ENCODE results near the gene MMD2. TPM values are rescaled to one million over a fixed set of nuclear protein-coding genes. Genes with fewer than 3 reads are reported as not detected.
A peak's percentile ranks its signal among the peaks of the same experiment; 100 is the strongest.
"Not testable (repeated sequence)": the region's sequence is repeated elsewhere in the genome, so short reads cannot be mapped to it uniquely, and the experiment has no call there.

MMD2 gene, protein sequence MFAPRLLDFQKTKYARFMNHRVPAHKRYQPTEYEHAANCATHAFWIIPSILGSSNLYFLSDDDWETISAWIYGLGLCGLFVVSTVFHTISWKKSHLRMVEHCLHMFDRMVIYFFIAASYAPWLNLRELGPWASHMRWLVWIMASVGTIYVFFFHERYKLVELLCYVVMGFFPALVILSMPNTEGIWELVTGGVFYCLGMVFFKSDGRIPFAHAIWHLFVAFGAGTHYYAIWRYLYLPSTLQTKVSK
- total RNA-seq = not detected

DNA sequence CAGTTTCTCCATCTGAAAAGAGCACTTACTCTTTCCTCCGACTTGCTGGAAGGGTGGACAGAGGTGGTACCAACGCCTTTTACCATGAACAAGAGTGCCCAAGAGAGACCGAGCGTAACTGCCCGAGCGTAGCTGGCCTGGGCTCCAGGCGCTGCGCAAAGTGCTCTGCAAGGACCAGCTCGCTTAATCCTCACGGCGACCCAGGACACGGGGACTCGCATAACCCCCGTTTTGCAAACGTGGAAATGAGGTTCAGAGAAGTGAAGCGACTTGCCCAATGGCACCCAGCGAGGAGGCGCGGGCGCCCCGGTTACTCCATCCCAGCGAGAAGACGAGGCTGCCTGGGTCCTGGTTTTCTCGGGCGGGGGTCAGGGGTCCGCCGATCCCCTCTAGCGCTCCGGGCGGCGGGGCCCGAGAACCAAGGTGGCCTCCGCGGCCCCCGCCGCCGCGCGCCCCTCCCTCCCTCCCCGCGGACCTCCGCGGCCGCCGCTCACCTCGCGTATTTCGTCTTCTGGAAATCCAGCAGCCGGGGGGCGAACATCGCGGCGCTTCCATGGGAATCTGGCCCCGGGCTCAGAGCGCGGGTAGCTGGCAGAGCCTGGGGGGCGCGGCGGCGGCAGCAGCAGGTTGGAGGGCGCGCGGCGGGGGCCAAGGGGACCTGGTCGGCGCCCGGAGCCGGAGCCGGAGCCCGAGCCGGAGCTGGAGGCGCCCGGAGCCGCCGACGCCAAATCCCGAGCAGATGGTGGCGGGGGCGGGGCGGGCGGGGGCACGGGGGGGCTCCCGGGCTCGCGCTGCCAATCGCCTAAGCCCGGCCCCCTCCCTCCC, at the start of gene MMD2:
Gene MMD2, minus strand, starts transcription at position 711 of the 825 bp plus-strand sequence. Its CDS starts 170 bp downstream, at position 541.
- H3K27me3 Mint-ChIP-seq (ENCODE audit: low read depth) = peaks cover 32% of the 10 kb centered on the region
- no peak for ATAC-seq (replicated peaks in 1 of 2)
- peaks cover 9% of the 10 kb centered on the region for H3K4me1 Mint-ChIP-seq (ENCODE audit: low read depth)

DNA sequence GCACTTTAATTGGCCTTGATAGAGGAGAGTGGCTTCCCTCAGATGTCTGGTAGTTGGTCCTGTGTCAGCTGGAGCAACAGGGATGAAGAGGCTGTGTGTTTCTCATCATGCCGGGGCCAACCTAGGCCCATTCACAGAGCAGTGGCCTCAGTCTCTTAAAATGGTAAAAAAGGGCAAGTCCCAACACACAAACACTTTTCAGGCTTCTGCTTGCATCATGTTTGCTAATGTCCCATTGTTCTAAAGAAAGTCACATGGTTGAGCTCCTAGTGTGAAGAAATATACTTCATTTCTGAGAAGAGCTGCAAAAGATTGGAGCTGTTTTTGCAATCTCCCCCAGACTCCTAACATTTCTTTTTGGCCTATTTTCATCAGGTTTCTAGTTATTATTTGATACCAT, 46.1 kb upstream of the MMD2 start:
- Mint-ChIP-seq H3K9me3 (no peaks in the 10 kb centered on the region), H3K36me3 (ENCODE audit: insufficient read depth in 2 of 2) (peaks cover 5 to 19% of the 10 kb centered on the region in 2 donors)

More for the DNA sequence above, at the start of gene MMD2:
- Mint-ChIP-seq H3K36me3 (ENCODE audit: insufficient read depth in 2 of 2) (peaks cover 2% of the 10 kb centered on the region in 2 donors), H3K9me3 (no peaks in the 10 kb centered on the region), H3K4me3 (peak within 1 kb of the TSS; percentile 69 to 81), H3K27ac (no peak within 1 kb of the TSS)
- no peak for DNase-seq

DNA sequence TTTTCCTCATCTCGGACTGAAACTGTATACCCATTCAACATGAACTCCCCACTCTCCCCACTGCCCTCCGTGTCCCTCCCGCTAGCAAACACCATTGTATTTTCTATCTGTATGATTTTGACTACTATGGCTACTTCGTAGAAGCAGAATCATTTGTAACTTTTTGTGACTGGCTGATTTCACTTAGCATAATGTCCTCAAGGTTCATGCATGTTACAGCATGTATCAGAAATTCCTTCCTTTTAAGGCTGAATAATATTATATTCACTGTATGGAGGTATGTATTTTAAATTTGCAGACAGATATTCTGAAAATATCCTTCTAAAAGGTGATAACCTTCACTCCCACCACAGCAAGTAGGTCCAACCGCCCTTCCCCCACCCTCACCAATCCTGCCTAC, 42.9 kb upstream of the MMD2 start:
- Mint-ChIP-seq H3K27me3 (ENCODE audit: low read depth) (no peaks in the 10 kb centered on the region), H3K9me3 (no peaks in the 10 kb centered on the region), H3K4me3 (no peak overlapping the region), H3K36me3 (ENCODE audit: insufficient read depth in 2 of 2) (peaks cover 2 to 7% of the 10 kb centered on the region in 2 donors), H3K27ac (no peak overlapping the region), H3K4me1 (ENCODE audit: low read depth) (peaks cover 17% of the 10 kb centered on the region)
- ATAC-seq (replicated peaks in 1 of 2) (no peak), DNase-seq (no peak)

More for the DNA sequence above, 46.1 kb upstream of the MMD2 start:
- ATAC-seq (replicated peaks in 1 of 2) = no peak
- Mint-ChIP-seq H3K27ac (no peak overlapping the region), H3K4me1 (ENCODE audit: low read depth) (no peaks in the 10 kb centered on the region), H3K4me3 (no peak overlapping the region), H3K27me3 (ENCODE audit: low read depth) (no peaks in the 10 kb centered on the region)
- no peak for DNase-seq

DNA sequence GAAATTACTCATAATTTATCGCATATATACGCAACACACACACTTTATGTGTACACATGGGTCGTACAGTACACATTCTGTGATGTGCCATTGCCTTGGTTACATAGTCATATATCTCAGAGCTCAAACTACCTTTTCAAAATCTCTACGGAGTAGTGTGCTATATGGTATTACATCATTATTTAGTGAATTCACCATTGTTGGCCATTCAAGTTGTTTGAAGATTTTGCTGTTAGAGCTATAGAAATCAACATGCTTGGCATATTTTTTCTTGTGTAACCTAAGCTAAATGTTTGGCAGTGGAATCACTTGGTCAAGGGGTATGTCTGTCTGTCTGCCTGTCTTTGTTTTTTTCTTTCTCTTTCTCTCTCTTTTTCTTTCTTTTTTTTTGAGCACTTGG, 42.0 kb upstream of the MMD2 start:
- H3K27ac Mint-ChIP-seq = peak overlapping the region; percentile 24
- H3K36me3 Mint-ChIP-seq (ENCODE audit: insufficient read depth in 2 of 2) = peaks cover 2 to 7% of the 10 kb centered on the region in 2 donors
- H3K4me1 Mint-ChIP-seq (ENCODE audit: low read depth) = peaks cover 17% of the 10 kb centered on the region

DNA sequence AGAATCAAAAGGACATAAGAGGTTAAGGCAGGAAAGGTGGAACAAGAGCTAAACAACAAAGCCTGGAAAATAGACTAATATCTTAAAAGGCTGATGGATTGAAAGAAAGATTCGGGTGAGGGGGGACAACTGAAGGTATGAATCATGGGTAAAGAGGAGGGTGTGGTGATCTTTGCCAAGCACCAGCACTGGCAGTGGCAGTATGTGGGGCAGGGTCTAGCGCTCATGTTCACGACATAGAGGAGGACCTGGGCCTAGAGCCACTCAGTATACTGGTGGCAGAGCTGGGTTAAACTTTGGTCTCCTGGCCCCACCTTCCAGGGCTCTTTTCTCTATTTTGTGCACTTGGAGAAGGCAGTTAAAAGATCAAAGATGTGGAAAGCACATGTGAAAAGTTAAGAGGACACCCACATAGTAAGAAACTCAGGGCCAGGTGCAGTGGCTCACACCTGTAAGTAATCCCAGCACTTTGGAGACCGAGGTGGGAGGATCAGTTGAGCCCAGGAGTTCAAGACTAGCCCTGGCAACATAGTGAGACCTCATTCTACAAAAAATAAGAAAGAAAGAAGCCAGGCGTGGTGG, 40.5 kb upstream of the MMD2 start:
- no peaks in the 10 kb centered on the region for H3K27me3 Mint-ChIP-seq (ENCODE audit: low read depth)
- H3K4me1 Mint-ChIP-seq (ENCODE audit: low read depth) = peaks cover 17% of the 10 kb centered on the region
- peak overlapping the region; percentile 43 for H3K27ac Mint-ChIP-seq
- no peak overlapping the region for H3K4me3 Mint-ChIP-seq
- no peak for ATAC-seq (replicated peaks in 1 of 2)
- H3K36me3 Mint-ChIP-seq (ENCODE audit: insufficient read depth in 2 of 2) = peaks cover 2 to 5% of the 10 kb centered on the region in 2 donors
- no peaks in the 10 kb centered on the region for H3K9me3 Mint-ChIP-seq
- DNase-seq = no peak

More for the DNA sequence above, 42.0 kb upstream of the MMD2 start:
- no peak overlapping the region for H3K4me3 Mint-ChIP-seq
- H3K9me3 Mint-ChIP-seq = no peaks in the 10 kb centered on the region
- DNase-seq (no peak), ATAC-seq (replicated peaks in 1 of 2) (no peak)
- H3K27me3 Mint-ChIP-seq (ENCODE audit: low read depth) = no peaks in the 10 kb centered on the region

DNA sequence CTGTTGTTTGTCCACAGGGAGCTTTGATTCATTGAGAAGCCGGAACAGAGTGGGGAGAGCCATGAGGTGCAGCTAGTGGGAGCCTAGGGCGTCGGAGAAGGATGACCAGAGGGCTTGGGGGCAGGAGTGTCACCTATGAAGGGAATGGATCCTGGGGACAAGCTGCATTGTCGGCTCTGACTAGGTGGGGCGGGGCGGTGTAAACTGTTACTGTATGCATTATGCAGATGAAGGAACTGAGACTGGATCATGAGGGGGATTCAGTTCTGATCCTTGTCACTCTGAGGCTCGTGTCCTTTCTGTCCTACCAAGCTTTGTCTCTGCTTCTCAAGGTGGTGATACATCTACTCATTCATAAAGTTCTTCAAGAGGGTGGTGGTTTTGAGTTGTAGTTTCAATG, 39.9 kb upstream of the MMD2 start:
- ATAC-seq (replicated peaks in 1 of 2) (peak; percentile 32 to 52), DNase-seq (no peak)
- Mint-ChIP-seq H3K27ac (no peak overlapping the region), H3K36me3 (ENCODE audit: insufficient read depth in 2 of 2) (peaks cover 2 to 5% of the 10 kb centered on the region in 2 donors), H3K9me3 (no peaks in the 10 kb centered on the region), H3K27me3 (ENCODE audit: low read depth) (no peaks in the 10 kb centered on the region), H3K4me3 (no peak overlapping the region), H3K4me1 (ENCODE audit: low read depth) (peaks cover 17% of the 10 kb centered on the region)

DNA sequence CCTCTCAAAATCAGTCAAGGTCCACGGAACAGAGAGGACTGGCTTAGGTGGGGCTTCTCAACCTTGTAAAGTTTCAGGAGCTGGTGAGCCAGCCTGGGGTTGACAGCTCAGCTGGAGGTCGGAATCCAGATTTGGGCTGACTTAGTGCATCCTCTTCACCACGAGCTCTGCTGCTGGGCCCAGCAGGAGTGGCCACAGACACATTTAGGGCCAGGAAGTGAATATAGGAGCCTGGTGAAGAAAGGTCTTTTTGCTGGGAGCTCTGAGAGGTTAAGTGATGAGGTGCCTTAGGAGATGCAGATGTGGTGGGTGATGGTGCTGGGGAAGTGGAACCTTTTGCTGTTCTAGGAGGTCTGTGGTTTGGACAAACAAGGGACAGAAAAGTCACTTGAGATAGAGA, 39.3 kb upstream of the MMD2 start:
- Mint-ChIP-seq H3K27me3 (ENCODE audit: low read depth) (no peaks in the 10 kb centered on the region), H3K4me3 (no peak overlapping the region), H3K36me3 (ENCODE audit: insufficient read depth in 2 of 2) (peaks cover 2 to 5% of the 10 kb centered on the region in 2 donors), H3K9me3 (no peaks in the 10 kb centered on the region), H3K27ac (no peak overlapping the region), H3K4me1 (ENCODE audit: low read depth) (peaks cover 17% of the 10 kb centered on the region)
- DNase-seq = no peak
- ATAC-seq (replicated peaks in 1 of 2) = no peak

DNA sequence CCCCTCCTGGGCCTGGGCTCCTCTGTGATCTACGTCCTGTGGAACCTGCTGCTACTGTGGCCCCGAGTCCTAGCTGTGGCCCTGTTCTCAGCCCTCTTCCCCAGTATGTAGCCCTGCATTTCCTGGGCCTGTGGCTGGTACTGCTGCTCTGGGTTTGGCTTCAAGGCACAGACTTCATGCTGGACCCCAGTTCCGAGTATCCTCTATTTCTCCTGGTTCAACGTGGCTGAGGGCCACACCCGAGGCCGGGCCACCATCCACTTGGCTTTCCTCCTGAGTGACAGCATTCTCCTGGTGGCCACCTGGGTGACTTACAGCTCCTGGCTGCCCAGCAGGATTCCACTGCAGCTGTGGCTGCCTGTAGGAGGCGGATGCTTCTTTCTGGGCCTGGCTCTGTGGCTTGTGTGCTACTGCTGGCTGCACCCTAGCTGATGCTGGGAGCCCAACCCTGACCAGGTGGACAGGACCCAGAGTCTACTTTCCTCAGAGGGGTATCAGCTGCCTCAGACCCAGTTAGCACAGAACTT, 37.8 kb upstream of the MMD2 start:
- ATAC-seq (replicated peaks in 1 of 2) (no peak), DNase-seq (no peak)
- H3K27me3 Mint-ChIP-seq (ENCODE audit: low read depth) = no peaks in the 10 kb centered on the region
- H3K36me3 Mint-ChIP-seq (ENCODE audit: insufficient read depth in 2 of 2) = peaks cover 2 to 3% of the 10 kb centered on the region in 2 donors
- no peak overlapping the region for H3K4me3 Mint-ChIP-seq
- no peaks in the 10 kb centered on the region for H3K9me3 Mint-ChIP-seq
- H3K4me1 Mint-ChIP-seq (ENCODE audit: low read depth) = peaks cover 17% of the 10 kb centered on the region
- no peak overlapping the region for H3K27ac Mint-ChIP-seq

DNA sequence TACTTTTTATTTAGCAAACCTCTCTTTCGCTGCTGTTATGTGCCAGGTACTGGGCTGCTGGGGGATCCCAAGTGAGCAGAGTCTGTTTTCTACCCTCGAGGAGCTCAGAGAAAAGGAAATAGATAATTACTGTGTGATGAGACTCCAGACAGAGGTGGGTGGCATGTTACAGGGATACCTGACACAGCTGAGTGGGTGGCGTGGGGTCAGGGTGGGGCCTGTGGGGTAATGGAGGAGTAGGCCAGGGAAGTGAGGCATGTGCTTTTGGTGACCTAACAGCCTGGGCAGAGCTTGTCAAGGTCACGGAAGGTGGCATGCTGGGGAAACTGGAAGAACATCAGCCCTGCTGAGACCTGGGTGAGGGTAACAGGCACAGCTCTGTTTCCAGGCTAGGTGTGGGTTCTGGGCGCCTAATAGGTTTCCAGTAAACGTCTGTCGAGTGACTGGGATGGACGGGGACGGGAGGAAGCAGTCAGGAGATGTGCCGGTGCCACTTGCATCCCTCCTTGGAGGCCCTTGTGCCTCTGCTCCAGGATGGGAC, 36.5 kb upstream of the MMD2 start:
- H3K27ac Mint-ChIP-seq = no peak overlapping the region
- H3K4me3 Mint-ChIP-seq = no peak overlapping the region
- H3K36me3 Mint-ChIP-seq (ENCODE audit: insufficient read depth in 2 of 2) = peaks cover 2 to 3% of the 10 kb centered on the region in 2 donors
- peaks cover 17% of the 10 kb centered on the region for H3K4me1 Mint-ChIP-seq (ENCODE audit: low read depth)
- DNase-seq = no peak
- no peak for ATAC-seq (replicated peaks in 1 of 2)
- H3K9me3 Mint-ChIP-seq = no peaks in the 10 kb centered on the region
- H3K27me3 Mint-ChIP-seq (ENCODE audit: low read depth) = no peaks in the 10 kb centered on the region

DNA sequence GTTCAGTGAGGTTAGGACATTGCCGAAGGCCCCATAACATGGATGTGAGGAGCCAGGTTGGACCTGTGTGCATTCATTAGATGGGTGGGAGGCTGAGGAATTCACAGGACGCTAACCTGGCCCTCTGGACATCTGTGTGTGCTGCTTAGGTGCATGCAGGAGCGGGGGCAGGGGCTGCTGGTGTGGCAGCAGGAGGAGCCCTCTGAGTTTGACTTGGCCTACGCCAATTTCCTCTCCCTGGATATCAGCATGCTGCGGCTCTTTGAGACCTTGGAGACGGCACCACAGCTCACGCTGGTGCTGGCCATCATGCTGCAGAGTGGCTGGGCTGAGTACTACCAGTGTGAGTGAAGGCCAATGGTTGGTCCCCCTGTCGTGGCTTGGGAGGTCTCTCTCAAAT, 34.5 kb upstream of the MMD2 start:
- Mint-ChIP-seq H3K4me3 (no peak overlapping the region), H3K9me3 (no peaks in the 10 kb centered on the region), H3K27me3 (ENCODE audit: low read depth) (no peaks in the 10 kb centered on the region), H3K36me3 (ENCODE audit: insufficient read depth in 2 of 2) (peaks cover 0 to 4% of the 10 kb centered on the region in 2 donors), H3K4me1 (ENCODE audit: low read depth) (peaks cover 4% of the 10 kb centered on the region), H3K27ac (no peak overlapping the region)
- ATAC-seq (replicated peaks in 1 of 2) = no peak
- DNase-seq = no peak

DNA sequence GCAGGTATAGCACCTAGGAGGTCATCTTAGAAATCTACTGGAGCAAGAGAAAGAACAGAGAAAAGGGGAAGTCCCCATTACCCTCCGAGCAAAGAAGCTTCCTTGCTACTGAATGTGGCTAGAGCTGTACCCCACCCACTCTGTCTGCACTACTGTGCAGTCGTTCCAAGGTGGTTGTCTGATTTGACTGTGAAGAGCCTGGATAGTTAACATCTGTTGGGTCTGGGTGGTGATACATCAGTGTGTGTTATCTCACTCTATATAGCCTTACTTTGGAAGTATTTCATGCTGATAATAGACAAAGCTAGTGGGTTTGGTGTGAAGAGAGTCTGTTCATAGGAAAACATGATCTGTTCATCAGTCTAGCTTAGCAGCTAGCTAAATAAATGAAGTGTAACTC, 23.8 kb upstream of the MMD2 start:
- not testable (repeated sequence) for H3K27ac Mint-ChIP-seq; H3K9me3 Mint-ChIP-seq; H3K4me3 Mint-ChIP-seq; DNase-seq; H3K27me3 Mint-ChIP-seq (ENCODE audit: low read depth)
- peaks cover 36% of the 10 kb centered on the region for H3K4me1 Mint-ChIP-seq (ENCODE audit: low read depth)
- peak; percentile 94 to 96 for ATAC-seq (replicated peaks in 1 of 2)
- peaks cover 12 to 30% of the 10 kb centered on the region in 2 donors for H3K36me3 Mint-ChIP-seq (ENCODE audit: insufficient read depth in 2 of 2)

DNA sequence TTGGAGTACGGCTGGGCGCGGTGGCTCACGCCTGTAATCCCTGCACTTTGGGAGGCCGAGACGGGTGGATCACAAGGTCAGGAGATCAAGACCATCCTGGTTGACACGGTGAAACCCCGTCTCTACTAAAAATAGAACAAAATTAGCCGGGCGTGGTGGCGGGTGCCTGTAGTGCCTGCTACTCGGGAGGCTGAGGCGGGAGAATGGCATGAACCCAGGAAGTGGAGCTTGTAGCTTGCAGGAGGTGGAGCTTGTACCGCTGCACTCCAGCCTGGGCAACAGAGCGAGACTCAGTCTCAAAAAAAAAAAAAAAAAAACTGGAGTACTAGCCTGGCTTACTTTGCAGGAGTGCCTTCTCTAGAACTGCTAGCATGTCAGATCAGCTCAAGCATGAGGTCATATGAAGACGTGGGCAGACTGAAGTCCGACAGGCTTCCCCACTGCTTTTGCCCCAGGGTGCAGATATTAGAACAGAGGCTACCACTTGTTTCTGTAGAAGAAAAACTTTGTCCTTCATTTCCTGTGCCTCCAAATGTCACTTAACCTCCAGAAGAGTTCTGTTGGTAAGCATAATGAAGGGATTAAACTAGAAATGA, 22.4 kb upstream of the MMD2 start:
- peaks cover 13 to 33% of the 10 kb centered on the region in 2 donors for H3K36me3 Mint-ChIP-seq (ENCODE audit: insufficient read depth in 2 of 2)
- H3K27me3 Mint-ChIP-seq (ENCODE audit: low read depth); H3K9me3 Mint-ChIP-seq; DNase-seq; ATAC-seq (replicated peaks in 1 of 2); H3K4me3 Mint-ChIP-seq: not testable (repeated sequence)
- peaks cover 41% of the 10 kb centered on the region for H3K4me1 Mint-ChIP-seq (ENCODE audit: low read depth)
- H3K27ac Mint-ChIP-seq = peak overlapping the region; percentile 12
